Amygdala (tissue), 56 donors: Measurements from ENCODE around the gene PTPRN2.
"Not testable (repeated sequence)": the region's sequence is repeated elsewhere in the genome, so short reads cannot be mapped to it uniquely, and the experiment has no call there.

ENCODE experiments used
- DNase-seq, 56 donors: peaks; one replicate each; lab custom pipeline; 2025; lab: John Stamatoyannopoulos, UW

PTPRN2 gene

DNA sequence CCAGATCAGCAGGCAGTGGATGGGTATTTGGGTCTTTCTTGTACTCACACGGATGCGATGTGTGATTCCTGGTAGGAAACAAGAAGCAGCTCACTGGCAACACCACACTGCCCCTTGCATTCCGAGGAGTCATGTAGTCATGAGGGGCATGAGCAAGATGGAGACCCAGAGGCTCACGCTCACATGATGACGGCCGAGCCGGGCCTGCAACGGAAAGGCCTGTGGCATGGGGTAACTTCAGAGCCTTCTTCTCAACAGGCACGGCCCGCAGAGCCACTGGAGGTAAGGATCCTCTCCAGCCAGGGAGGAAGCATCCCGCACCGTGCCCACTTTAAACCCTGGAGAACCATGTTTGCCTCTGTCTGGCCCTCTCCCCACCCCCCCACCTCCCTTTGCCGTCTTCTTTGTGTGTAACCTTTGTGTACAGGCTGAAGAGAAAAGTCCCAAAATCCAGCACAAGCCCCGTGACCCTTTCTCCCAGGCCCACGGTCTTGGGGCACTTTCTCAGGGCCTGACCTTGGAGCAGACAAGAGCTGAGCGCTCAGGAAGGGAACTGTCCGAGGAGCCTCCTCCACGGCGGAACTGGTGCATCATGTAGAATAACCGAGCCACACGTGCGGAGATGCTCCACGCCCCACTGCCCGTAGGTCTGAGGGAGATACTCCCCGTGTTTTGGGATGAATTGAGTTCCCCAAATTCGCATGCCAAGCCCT lies 734.4 kb downstream of the PTPRN2 start:
- DNase-seq: no peak

- DNase-seq: peak in 21 of 56 donors; percentile 7 to 52 (median 25)
Measured at GRCh38 chr7:157851501-157852067, 736.0 kb downstream of the PTPRN2 start.

DNA sequence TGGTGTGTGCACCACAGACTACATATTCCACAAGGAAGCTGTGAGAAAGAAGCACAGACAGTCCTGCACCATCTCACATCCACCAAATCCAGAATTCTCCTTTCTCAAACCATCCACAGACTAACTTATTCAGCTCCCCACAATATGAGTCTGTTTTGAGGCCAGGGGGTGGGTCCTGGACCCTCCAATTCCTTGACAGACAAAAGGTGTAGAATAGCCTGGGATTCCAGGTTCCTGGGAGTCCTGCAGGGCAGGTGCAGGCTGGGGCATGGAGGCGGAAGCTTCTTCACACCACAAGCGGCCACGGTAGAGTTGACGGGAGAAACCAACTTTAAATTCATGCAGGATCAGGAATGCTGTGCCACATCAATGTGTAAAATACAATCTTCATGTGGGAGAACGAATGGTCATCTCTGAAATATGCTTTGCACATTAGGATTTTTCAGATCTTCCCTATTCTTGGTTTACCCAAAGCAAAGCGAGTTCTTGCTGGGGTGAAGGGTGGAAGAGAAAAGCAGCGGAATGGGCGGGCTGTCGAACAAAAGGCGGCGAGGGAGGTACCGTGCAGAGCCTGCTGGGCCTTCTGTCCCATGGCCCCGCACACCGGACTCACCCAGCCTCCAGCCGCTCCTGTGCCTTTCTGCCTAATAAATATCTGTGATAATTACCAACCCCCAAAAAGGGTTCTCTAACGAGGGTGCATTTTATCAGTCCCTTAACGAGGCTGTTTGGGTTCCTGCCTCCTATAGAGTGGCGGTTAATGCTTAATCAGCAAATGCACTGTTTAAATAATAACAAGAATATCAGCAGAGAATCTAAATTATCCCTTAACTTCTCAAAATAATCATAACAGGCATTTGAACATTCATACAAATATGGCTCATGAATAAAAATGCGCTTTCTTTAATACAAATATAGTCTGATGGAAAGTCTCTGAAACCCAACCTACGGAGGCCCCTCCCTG lies 736.9 kb downstream of the PTPRN2 start:
- DNase-seq: no peak

- no peak for DNase-seq
Measured at GRCh38 chr7:157849726-157850125, 737.9 kb downstream of the PTPRN2 start.

- no peak for DNase-seq
Measured at GRCh38 chr7:157849341-157849596, 738.4 kb downstream of the PTPRN2 start.

DNA sequence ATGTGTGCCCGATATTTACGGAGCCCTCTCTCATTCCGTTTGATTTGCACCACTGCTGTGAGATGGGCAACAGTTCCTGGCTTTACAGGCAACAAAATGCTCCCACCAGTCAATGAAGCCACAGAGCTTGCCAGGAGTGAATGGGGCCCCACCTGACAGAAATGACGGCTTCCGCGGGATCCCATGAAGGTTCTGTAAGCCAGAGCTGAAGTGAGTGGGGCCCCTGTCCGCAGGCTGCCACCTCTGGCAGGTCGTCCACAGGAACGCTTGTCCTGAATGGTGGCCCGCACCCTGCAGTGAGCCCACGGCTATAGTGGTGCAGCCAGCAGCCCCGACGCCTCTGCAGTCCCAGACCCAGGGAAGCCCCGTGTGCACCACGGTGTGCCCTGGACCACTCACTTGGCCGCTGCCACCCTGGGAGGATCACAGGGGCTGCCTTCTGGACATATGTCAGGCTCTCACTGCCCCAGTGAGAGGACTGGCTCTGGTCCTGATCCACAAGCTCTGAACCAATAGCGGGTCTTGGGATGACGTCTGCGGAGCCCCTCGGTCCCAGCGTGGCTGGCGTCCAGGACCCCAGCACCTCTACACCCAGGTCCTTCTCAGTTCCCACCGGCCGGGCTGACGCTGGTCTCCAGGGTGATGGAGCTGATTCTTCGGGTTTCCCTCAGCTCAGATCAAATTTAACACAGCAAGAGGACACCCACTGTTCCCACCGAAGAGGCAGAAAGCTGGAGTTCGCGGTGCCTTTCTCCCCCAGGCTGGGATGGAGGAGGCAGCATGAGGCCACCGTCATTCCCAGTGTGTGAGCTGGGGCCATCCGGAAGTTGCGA lies 738.9 kb downstream of the PTPRN2 start:
- DNase-seq: no peak

DNA sequence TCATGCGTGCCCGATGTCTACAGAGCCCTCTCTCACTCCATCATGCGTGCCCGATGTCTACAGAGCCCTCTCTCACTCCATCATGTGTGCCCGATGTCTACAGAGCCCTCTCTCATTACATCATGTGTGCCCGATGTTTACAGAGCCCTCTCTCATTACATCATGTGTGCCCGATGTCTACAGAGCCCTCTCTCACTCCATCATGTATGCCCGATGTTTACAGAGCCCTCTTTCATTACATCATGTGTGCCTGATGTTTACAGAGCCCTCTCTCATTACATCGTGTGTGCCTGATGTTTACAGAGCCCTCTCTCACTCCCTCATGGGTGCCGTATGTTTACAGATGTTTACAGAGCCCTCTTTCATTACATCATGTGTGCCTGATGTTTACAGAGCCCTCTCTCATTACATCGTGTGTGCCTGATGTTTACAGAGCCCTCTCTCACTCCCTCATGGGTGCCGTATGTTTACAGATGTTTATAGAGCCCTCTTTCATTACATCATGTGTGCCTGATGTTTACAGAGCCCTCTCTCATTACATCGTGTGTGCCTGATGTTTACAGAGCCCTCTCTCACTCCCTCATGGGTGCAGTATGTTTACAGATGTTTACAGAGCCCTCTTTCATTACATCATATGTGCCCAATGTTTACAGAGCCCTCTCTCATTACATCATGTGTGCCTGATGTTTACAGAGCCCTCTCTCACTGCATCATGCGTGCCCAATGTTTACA lies 739.7 kb downstream of the PTPRN2 start:
- not testable (repeated sequence) for DNase-seq

- DNase-seq: not testable (repeated sequence)
Measured at GRCh38 chr7:157846746-157847145, 740.9 kb downstream of the PTPRN2 start.

GRCh38 chr7:157846271-157846670 lies 741.4 kb downstream of the PTPRN2 start:
- DNase-seq: no peak

- DNase-seq: no peak
Measured at GRCh38 chr7:157845203-157845835, 742.3 kb downstream of the PTPRN2 start.

DNA sequence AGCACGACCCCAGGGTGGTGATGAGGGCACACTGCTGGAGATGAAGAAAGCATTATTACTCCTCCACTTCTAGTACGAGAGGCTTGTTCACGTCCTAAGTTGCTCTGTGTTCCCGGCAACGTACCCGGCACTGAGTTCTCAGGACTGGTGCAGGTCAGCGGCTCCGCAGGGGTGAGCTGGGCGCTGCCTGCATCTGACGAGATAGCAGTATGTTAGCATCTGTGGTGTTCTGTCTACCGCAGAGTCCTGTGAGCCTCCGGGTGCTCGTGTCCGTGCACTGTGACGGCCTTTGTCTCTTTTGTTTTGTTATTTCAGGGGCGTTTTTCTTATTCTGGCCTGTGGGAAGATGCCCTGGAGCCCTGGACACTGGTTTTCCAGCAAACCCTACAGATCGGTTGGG lies 743.0 kb downstream of the PTPRN2 start:
- no peak for DNase-seq

GRCh38 chr7:157844141-157844540 lies 743.5 kb downstream of the PTPRN2 start:
- DNase-seq: no peak

GRCh38 chr7:157843336-157844140 lies 744.1 kb downstream of the PTPRN2 start:
- DNase-seq: no peak

GRCh38 chr7:157841773-157842370 lies 745.8 kb downstream of the PTPRN2 start:
- no peak for DNase-seq

- DNase-seq: peak in 2 of 56 donors; percentile 12 to 19
Measured at GRCh38 chr7:157840914-157841772, 746.5 kb downstream of the PTPRN2 start.

- DNase-seq: no peak
Measured at GRCh38 chr7:157840174-157840913, 747.3 kb downstream of the PTPRN2 start.
